Natural killer cell (primary cell): ENCODE data around the gene MAPK11. TPM values are rescaled to one million over a fixed set of nuclear protein-coding genes. Genes with fewer than 3 reads are reported as not detected.

ENCODE experiments used
- ATAC-seq, 3 donors: fragments of 150-1000 bp in 2 of 3; fragments of 200-7000 bp in 1 of 3; cut with Tn5 transposase; 1 replicate in 1 of 3; 2 replicates in 2 of 3; pipeline ENCODE4 v1.10.0; 2021; ENCODE audit warnings: mild to moderate bottlenecking in 2 of 3, moderate library complexity in 2 of 3
- DNase-seq, 2 donors: peaks; one replicate each; pipeline versions ENCODE4 v3.0.0 to v3.0.0-alpha.2; 2013 to 2021; ENCODE audit warnings: mixed read lengths in 1 of 2
- H3K27ac ChIP-seq: one replicate; pipeline ENCODE4 v1.5.1; 2013; ENCODE audit warnings: mild to moderate bottlenecking, low read length
- H3K27me3 ChIP-seq: one replicate; pipeline ENCODE4 v1.6.1; 2013; ENCODE audit warnings: low read length; ENCODE audit not compliant: control insufficient read depth, insufficient read depth
- H3K36me3 ChIP-seq: one replicate; pipeline ENCODE4 v1.6.1; 2013; ENCODE audit warnings: low read length; ENCODE audit not compliant: control insufficient read depth, insufficient read depth
- H3K4me1 ChIP-seq: one replicate; pipeline ENCODE4 v1.6.1; 2013; ENCODE audit warnings: low read length; ENCODE audit not compliant: control insufficient read depth, insufficient read depth
- H3K4me3 ChIP-seq: one replicate; pipeline ENCODE4 v1.5.1; 2013; ENCODE audit warnings: low read length
- H3K9me3 ChIP-seq: one replicate; pipeline ENCODE4 v1.6.1; 2013; ENCODE audit warnings: low read length; ENCODE audit not compliant: control insufficient read depth, insufficient read depth
- H3K27ac Mint-ChIP-seq, 2 donors: one replicate each; pipeline ENCODE4 v1.8.0; 2022; ENCODE audit warnings: mild to moderate bottlenecking in 2 of 2, mixed read lengths in 2 of 2, moderate library complexity in 1 of 2
- H3K27me3 Mint-ChIP-seq, 2 donors: one replicate each; pipeline ENCODE4 v1.8.0; 2022; ENCODE audit warnings: low read depth in 2 of 2, mixed read lengths in 2 of 2
- H3K36me3 Mint-ChIP-seq: one replicate; pipeline ENCODE4 v1.8.0; 2022; ENCODE audit warnings: mixed read lengths
- H3K4me1 Mint-ChIP-seq, 2 donors: one replicate each; pipeline ENCODE4 v1.8.0; 2022; ENCODE audit warnings: mixed read lengths in 2 of 2
- H3K4me3 Mint-ChIP-seq: one replicate; pipeline ENCODE4 v1.8.0; 2022; ENCODE audit warnings: mild to moderate bottlenecking, moderate library complexity, mixed read lengths
- H3K9me3 Mint-ChIP-seq, 2 donors: one replicate each; pipeline ENCODE4 v1.8.0; 2022; ENCODE audit warnings: mixed read lengths in 2 of 2
- CTCF ChIP-seq: fragments of 200-600 bp; IDR thresholded peaks from one replicate; pipeline ENCODE4 v1.8.0; 2022; ENCODE audit warnings: antibody characterized with exemption
- WGBS: methylation state at CpG from one replicate; pipeline ENCODE4 v1.1.7; 2013; ENCODE audit warnings: missing lambda C conversion rate; ENCODE audit not compliant: insufficient coverage; 5-methylcytosine and 5-hydroxymethylcytosine counted together
- intact Hi-C: fragments of 100-400 bp; cut with micrococcal nuclease; formaldehyde crosslinking; loops from one replicate; pipeline ENCODE4 v1.14.2; 2022
- total RNA-seq, 4 donors: library from RNA; stranded (reverse); fragments of 120-200 nt in 1 of 4; gene quantifications; one replicate each; pipeline versions ENCODE4 v1.2.3 to v1.2.4, GENCODE V29; 2013 to 2022

The MAPK11 gene
- total RNA-seq, 3 donors from 2014 or later (not counting 1 experiment from before 2014, with no cell fraction given), result 2.2 to 3.1 (median 2.2) TPM

DNA sequence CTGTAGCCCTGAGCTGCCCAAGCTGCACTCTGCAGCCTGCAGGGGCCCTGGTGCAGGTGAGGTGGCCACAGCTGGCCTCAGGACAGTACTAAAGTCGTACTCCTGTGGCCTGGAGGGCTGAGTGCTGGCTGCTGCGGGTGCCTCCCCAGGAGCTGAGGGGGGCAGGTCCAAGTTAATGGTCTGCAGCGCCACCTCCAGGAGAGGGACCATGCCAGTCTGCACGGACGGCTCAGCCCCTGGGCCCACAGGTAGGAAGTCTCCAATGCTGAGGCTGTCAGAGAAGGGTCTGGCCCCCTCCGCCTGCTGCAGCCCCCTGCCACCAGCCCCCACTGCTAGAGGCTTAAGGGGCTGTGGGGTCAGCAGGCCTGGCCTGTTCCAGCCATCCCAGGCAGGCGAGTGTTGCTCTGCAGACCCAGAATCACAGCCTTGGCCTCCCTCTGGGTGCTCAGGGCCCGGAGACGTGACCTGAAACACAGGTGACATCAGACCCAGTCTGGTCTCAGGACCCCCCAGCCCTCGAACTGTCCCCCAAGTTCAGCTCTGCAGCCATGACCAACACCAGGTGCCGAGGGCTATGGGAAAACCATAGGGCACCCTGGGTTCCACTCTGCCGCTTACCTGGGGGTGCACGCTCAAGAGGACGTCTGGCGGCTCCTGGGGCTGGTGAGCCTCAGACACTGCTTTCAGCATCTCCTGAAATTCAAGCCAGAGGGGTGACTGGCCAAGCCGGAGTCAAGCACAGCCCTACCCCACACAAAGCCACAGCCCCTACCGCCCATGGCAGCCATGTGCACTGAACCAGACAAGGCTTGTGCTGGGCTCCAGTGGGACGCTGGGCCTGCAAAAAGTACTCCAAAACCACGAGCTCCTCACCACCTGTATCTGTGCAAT is 48.5 kb downstream of the MAPK11 start:
- no peak for TF ChIP-seq CTCF
- Mint-ChIP-seq H3K4me1 (no peaks in the 10 kb centered on the region), H3K36me3 (peaks cover 7% of the 10 kb centered on the region), H3K27ac (no peak overlapping the region), H3K4me3 (no peak overlapping the region), H3K9me3 (no peaks in the 10 kb centered on the region), H3K27me3 (no peaks in the 10 kb centered on the region)
- intact Hi-C loops, result no loop called here
- no peaks in the 10 kb centered on the region for H3K9me3 ChIP-seq
- no peaks in the 10 kb centered on the region for H3K4me1 ChIP-seq
- ATAC-seq (peak in 1 of 3 donors; percentile 17), DNase-seq (no peak)
- 93% methylated on average over 19 of the region's 19 CpGs for WGBS
- H3K27ac ChIP-seq, result no peak overlapping the region
- H3K27me3 ChIP-seq, result no peaks in the 10 kb centered on the region
- peaks cover 68% of the 10 kb centered on the region for H3K36me3 ChIP-seq
- H3K4me3 ChIP-seq, result no peak overlapping the region

GRCh38 chr22:50220603-50221409 is 49.4 kb downstream of the MAPK11 start:
- 94% methylated on average over 42 of the region's 45 CpGs for WGBS
- no peaks in the 10 kb centered on the region for H3K4me1 ChIP-seq

GRCh38 chr22:50219800-50220602 is 50.2 kb downstream of the MAPK11 start:
- Histone ChIP-seq H3K27me3 (no peaks in the 10 kb centered on the region), H3K4me1 (no peaks in the 10 kb centered on the region), H3K4me3 (no peak overlapping the region), H3K36me3 (peaks cover 71% of the 10 kb centered on the region), H3K27ac (no peak overlapping the region), H3K9me3 (no peaks in the 10 kb centered on the region)
- no peaks in the 10 kb centered on the region for H3K9me3 Mint-ChIP-seq
- H3K27ac Mint-ChIP-seq, result no peak overlapping the region
- WGBS, result 83% methylated on average over 25 of the region's 25 CpGs
- H3K4me3 Mint-ChIP-seq, result peak overlapping the region; percentile 45
- intact Hi-C loops, result no loop called here
- DNase-seq (no peak), ATAC-seq (no peak)
- TF ChIP-seq CTCF, result no peak
- H3K4me1 Mint-ChIP-seq, result peaks cover under 1 to 2% of the 10 kb centered on the region in 2 donors
- H3K27me3 Mint-ChIP-seq, result no peaks in the 10 kb centered on the region
- peaks cover 7% of the 10 kb centered on the region for H3K36me3 Mint-ChIP-seq

More at GRCh38 chr22:50220603-50221409, 49.4 kb downstream of the MAPK11 start:
- no peak for TF ChIP-seq CTCF
- Mint-ChIP-seq H3K9me3 (no peaks in the 10 kb centered on the region), H3K36me3 (peaks cover 7% of the 10 kb centered on the region), H3K27ac (no peak overlapping the region), H3K4me3 (no peak overlapping the region), H3K4me1 (no peaks in the 10 kb centered on the region), H3K27me3 (no peaks in the 10 kb centered on the region)
- Histone ChIP-seq H3K27me3 (no peaks in the 10 kb centered on the region), H3K36me3 (peaks cover 71% of the 10 kb centered on the region), H3K9me3 (no peaks in the 10 kb centered on the region), H3K4me3 (no peak overlapping the region), H3K27ac (no peak overlapping the region)
- intact Hi-C loops, result no loop called here
- DNase-seq (no peak), ATAC-seq (peak in 1 of 3 donors; percentile 4)
